Loucy (cell line): ENCODE data around the gene IFIT1B.

Experiments
- H2AFZ ChIP-seq: fragments of 200-600 bp; sonication (generic); 2 replicates; pipeline ENCODE4 v1.6.0; 2016; ENCODE audit warnings: antibody characterized with exemption, mild to moderate bottlenecking, low read length, moderate library complexity
- H3F3A ChIP-seq: fragments of 200-600 bp; 2 replicates; pipeline ENCODE4 v1.6.0; 2016; ENCODE audit warnings: antibody characterized with exemption, low read depth, mild to moderate bottlenecking
- H3K27me3 ChIP-seq: fragments of 200-600 bp; sonication (generic); 2 replicates; pipeline ENCODE4 v1.6.1; 2014; ENCODE audit warnings: low read length, mild to moderate bottlenecking; ENCODE audit not compliant: insufficient read depth, poor library complexity, severe bottlenecking
- H3K36me3 ChIP-seq: fragments of 200-600 bp; sonication (generic); 2 replicates; pipeline ENCODE4 v1.6.1; 2016; ENCODE audit warnings: low read length; ENCODE audit not compliant: insufficient read depth
- H3K4me1 ChIP-seq: fragments of 200-600 bp; sonication (generic); 2 replicates; pipeline ENCODE4 v1.5.1; 2014; ENCODE audit warnings: low read length, mild to moderate bottlenecking; ENCODE audit not compliant: insufficient read depth, poor library complexity, severe bottlenecking
- H3K4me2 ChIP-seq: fragments of 200-600 bp; sonication (generic); 2 replicates; pipeline ENCODE4 v1.6.0; 2014; ENCODE audit warnings: antibody characterized with exemption, low read length, low read depth, mild to moderate bottlenecking; ENCODE audit not compliant: poor library complexity, severe bottlenecking
- H3K4me3 ChIP-seq: fragments of 200-600 bp; sonication (generic); 2 replicates; pipeline ENCODE4 v1.5.1; 2014; ENCODE audit warnings: low read length, mild to moderate bottlenecking, mixed read lengths; ENCODE audit not compliant: poor library complexity, severe bottlenecking
- H3K79me2 ChIP-seq: fragments of 200-600 bp; sonication (generic); 2 replicates; pipeline ENCODE4 v1.6.1; 2014; ENCODE audit warnings: low read length; ENCODE audit not compliant: insufficient read depth
- H3K9ac ChIP-seq: fragments of 200-600 bp; sonication (generic); 2 replicates; pipeline ENCODE4 v1.6.0; 2014; ENCODE audit warnings: mild to moderate bottlenecking, low read depth, low read length, moderate library complexity; ENCODE audit not compliant: poor library complexity, severe bottlenecking
- H3K9me2 ChIP-seq: fragments of 200-600 bp; sonication (generic); replicated peaks from 2 replicates; pipeline ENCODE4 v1.6.1; 2016; ENCODE audit warnings: low read depth, low read length, mixed read lengths
- H3K9me3 ChIP-seq: fragments of 200-600 bp; sonication (generic); 2 replicates; pipeline ENCODE4 v1.6.1; 2014; ENCODE audit warnings: mild to moderate bottlenecking, antibody characterized with exemption, low read length, low read depth; ENCODE audit not compliant: insufficient read depth
- H4K20me1 ChIP-seq: fragments of 200-600 bp; sonication (generic); 2 replicates; pipeline ENCODE4 v1.6.0; 2014; ENCODE audit warnings: antibody characterized with exemption, low read length, mild to moderate bottlenecking; ENCODE audit not compliant: insufficient read depth, poor library complexity, severe bottlenecking
- CTCF ChIP-seq: fragments of 200-600 bp; sonication (generic); conservative IDR thresholded peaks from 2 replicates; pipeline ENCODE4 v1.5.1; 2014; ENCODE audit warnings: mild to moderate bottlenecking, antibody characterized with exemption, low read length
- EZH2phosphoT487 ChIP-seq: fragments of 200-600 bp; IDR thresholded peaks from 2 replicates; pipeline ENCODE4 v1.6.1; 2018; ENCODE audit warnings: antibody characterized with exemption, mild to moderate bottlenecking, moderate library complexity, borderline replicate concordance

IFIT1B gene

GRCh38 chr10:89342206-89342958, 35.5 kb upstream of the IFIT1B start:
- Histone ChIP-seq H3K4me1 (peaks cover 9% of the 10 kb centered on the region), H3K4me2 (no peak overlapping the region), H3K27me3 (no peaks in the 10 kb centered on the region), H3K4me3 (no peak overlapping the region), H3F3A (no peaks in the 10 kb centered on the region), H3K9me3 (no peaks in the 10 kb centered on the region), H2AFZ (no peak overlapping the region), H3K79me2 (no peaks in the 10 kb centered on the region), H4K20me1 (no peaks in the 10 kb centered on the region), H3K36me3 (no peaks in the 10 kb centered on the region), H3K9ac (no peak overlapping the region), H3K9me2 (no peaks in the 10 kb centered on the region)
- TF ChIP-seq EZH2phosphoT487 (no peak), CTCF (no peak)

DNA sequence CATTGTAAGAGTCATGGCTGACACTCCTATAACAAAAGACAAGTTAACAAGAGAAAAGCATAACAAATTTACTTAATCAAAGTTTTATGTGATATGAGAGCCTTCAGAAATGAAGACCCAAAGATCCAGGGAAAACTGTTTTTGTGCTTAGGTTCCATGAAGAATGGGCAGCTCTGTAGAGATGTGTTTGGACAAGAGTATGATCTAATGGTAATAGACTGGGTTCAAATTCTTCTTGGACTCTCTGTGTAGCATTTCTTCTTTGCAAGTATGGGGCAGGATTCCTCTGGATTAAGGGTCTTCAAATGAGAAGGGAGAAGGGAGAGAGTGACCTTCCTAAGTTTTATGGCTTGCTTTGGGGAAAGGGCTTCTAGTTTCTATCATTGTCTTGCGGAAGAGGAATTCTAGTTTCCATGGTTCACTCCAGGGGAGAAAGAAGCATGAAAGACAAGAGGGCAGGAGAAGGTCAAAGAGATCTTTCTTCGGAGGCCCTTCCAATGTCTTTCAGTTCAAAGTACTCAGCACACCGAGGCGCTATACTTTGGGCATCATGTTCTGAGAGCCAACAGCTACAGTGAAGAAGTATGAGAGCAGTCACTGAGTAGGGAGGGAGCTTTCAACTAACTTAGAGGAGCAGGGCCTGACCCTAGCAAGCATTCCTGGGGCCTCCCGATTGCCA, 34.6 kb upstream of the IFIT1B start:
- Histone ChIP-seq H3K9me2 (no peaks in the 10 kb centered on the region), H3K4me3 (no peak overlapping the region), H4K20me1 (no peaks in the 10 kb centered on the region), H3K36me3 (no peaks in the 10 kb centered on the region), H3K4me1 (peaks cover 17% of the 10 kb centered on the region), H3K9me3 (no peaks in the 10 kb centered on the region), H3K9ac (no peak overlapping the region), H3F3A (no peaks in the 10 kb centered on the region), H3K79me2 (no peaks in the 10 kb centered on the region), H3K27me3 (no peaks in the 10 kb centered on the region), H2AFZ (no peak overlapping the region), H3K4me2 (no peak overlapping the region)
- TF ChIP-seq CTCF: no peak
- TF ChIP-seq EZH2phosphoT487: no peak

DNA sequence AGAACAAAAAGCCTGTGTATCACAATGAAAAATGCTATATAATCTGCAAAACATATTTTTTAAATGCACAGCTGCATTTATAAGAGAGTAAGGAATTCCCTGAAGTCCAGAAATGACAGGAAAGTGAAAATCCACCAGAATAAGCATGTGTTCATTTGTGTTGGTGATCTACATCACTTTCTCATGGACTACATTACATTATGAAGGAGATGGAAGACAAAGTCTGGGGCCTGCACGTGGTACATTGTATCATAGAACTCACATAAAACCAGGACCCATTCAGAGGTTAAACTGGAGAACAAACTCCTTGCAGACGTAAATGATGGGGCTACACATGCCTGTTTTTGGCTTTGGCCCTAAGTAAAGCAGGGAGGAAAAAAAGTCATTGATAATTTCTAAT, 33.7 kb upstream of the IFIT1B start:
- Histone ChIP-seq H3K9me3 (no peaks in the 10 kb centered on the region), H4K20me1 (no peaks in the 10 kb centered on the region), H3K36me3 (no peaks in the 10 kb centered on the region), H3K4me1 (peaks cover 26% of the 10 kb centered on the region), H3K4me3 (no peak overlapping the region), H3F3A (no peaks in the 10 kb centered on the region), H3K9ac (no peak overlapping the region), H3K9me2 (no peaks in the 10 kb centered on the region), H3K79me2 (no peaks in the 10 kb centered on the region), H3K27me3 (no peaks in the 10 kb centered on the region), H3K4me2 (no peak overlapping the region), H2AFZ (no peak overlapping the region)
- TF ChIP-seq CTCF (no peak), EZH2phosphoT487 (no peak)
